Measurements from ENCODE around the gene ZNF585A.
"Not testable (repeated sequence)": the region's sequence is repeated elsewhere in the genome, so short reads cannot be mapped to it uniquely, and the experiment has no call there.

ZNF585A gene

DNA sequence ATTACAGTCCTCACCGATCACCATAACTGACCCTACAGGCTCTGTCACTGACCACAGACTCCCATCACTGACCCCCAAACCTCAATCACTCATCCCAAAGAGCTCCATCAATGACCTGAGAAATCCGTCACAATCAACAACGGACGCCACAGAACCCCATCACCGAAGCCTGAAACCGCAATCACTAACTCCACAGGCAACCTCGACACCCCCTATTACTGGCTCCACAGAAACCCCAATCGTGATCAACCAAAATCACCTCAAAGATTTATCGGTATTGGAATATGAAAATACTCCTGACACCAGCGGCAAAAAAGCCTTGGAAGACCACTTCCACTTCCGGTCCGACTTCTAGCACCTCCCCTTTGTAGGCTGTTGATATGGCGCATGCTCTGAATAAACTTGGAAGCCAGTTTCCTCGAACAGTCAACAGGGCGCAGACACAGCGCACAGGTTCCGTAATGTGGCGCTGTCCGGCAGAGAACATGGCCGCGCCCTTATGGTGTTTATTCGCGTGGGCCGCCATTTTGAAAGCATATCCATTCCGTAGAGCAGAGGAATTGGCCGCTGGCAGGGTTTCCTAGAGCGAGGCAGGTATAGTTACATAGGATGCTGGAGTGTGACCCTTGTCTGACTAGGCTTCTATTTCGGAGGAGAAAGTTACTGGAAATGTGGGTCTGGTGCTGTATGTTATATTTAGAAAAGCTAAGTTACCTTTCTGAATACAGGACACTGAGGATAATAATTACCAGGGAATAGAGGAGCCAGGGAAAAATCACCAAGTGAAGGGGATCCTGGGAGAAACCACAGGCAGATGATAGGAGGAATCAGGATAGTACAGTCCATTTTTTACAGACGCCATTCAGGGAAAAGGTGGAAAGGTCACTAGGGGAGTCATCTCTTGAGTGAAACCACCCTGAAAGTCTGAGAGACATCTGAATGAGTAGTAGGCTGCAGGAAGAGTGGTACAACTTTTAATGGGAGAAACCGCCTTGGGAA, at the start of gene ZNF585A:
Gene ZNF585A, minus strand, starts transcription at position 328 of the 999 bp plus-strand sequence. CDS start 2,785 bp downstream, outside the sequence.
- Mint-ChIP-seq H3K4me1 (ENCODE audit: low read depth) (no peaks in the 10 kb centered on the region), H3K27me3 (ENCODE audit: low read depth) (no peaks in the 10 kb centered on the region), H3K36me3 (ENCODE audit: low read depth) (peaks cover 16% of the 10 kb centered on the region), H3K4me3 (no peak within 1 kb of the TSS), H3K9me3 (peaks cover 49% of the 10 kb centered on the region), H3K27ac (no peak within 1 kb of the TSS)

GRCh38 chr19:37221136-37221535, 48.6 kb upstream of the ZNF585A start:
- Mint-ChIP-seq H3K36me3 (ENCODE audit: low read depth) (peaks cover 50% of the 10 kb centered on the region), H3K4me3 (no peak overlapping the region), H3K27ac (no peak overlapping the region), H3K27me3 (ENCODE audit: low read depth) (no peaks in the 10 kb centered on the region), H3K4me1 (ENCODE audit: low read depth) (peaks cover 15% of the 10 kb centered on the region), H3K9me3 (peaks cover 45% of the 10 kb centered on the region)

DNA sequence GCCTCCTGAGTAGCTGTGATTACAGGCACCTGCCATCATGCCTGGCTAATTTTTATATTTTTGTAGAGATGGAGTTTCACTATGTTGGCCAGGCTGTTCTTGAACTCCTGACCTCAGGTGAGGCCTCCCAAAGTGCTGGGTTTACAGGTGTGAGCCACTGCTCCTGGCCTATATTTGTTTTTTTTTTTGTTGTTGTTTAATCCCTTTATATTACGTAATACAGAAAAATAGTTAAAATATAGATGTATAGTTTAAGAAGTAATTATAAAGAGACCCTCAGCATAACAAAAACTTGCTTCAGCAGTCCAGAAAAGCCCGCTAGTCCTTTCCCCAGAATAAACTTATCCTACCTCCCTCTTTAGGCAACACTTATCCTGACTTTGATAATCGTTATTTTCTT, 47.9 kb upstream of the ZNF585A start:
- Mint-ChIP-seq H3K27ac (no peak overlapping the region), H3K9me3 (peaks cover 43% of the 10 kb centered on the region), H3K27me3 (ENCODE audit: low read depth) (no peaks in the 10 kb centered on the region), H3K4me3 (peak overlapping the region; percentile 23), H3K36me3 (ENCODE audit: low read depth) (peaks cover 45% of the 10 kb centered on the region), H3K4me1 (ENCODE audit: low read depth) (peaks cover 15% of the 10 kb centered on the region)

DNA sequence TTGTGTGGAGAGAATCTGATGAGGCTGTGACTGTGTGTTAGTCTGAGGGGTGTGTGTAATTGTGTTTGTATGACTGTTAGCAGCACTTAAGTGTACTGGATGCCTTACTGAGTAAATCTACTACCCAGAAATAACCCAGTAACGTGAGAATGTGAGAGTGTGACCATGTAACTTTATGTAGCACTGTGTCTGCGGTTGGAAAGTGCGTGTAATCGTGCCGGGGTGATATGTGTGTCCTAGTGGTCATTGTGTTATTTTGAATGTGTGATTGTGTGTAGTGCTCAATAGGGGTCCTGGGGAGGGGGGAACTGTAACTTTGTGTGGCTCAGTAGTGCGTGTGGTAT, 46.1 kb upstream of the ZNF585A start:
- Mint-ChIP-seq H3K27me3 (ENCODE audit: low read depth) (no peaks in the 10 kb centered on the region), H3K27ac (peak overlapping the region; percentile 91), H3K9me3 (peaks cover 49% of the 10 kb centered on the region), H3K4me3 (peak overlapping the region; percentile 95), H3K36me3 (ENCODE audit: low read depth) (peaks cover 40% of the 10 kb centered on the region), H3K4me1 (ENCODE audit: low read depth) (peaks cover 15% of the 10 kb centered on the region)

DNA sequence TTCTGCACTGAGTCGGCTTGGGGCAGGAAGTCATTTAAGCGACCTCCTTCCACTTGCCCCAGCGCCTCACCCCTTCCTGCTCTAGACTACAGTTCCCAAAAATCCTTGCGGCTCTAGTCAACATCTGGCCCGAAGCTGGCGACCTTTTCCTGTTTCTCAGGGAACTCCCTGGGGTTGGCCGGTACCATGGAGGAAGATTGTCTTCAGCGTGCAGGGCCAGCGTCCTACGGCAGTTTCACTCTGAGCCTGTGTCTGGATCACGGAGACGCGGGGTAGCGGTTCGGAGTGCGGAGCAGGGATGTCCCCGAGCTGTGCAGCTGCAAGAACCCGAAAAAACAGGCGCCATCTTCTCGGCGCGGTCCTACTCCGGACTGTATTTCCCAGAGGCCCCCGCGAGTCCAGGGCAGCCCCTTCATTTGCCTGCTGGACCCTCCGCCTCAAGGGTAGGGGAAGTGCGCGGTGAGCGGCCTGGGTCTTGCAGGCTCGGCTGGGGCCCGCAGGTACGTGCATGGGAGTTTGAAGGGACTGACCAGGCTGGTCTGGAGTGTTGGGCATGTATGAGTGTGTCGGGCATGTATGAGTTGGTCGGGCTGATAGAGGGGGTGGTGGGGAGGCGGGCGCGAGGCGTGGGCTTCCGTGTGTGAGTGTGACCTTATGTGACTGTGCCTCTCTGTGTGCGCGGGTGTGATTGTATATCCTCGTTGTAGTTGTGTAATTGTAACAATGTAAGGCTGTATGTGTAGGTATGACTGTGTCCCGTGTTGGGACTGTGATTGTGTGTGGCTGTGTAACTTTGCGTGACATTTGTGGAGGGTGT, 45.5 kb upstream of the ZNF585A start, which contains the start of gene ZNF383:
Gene ZNF383, plus strand, starts transcription at position 440 of the 817 bp plus-strand sequence. CDS start 12,240 bp downstream, outside the sequence.
- peaks cover 15% of the 10 kb centered on the region for H3K4me1 Mint-ChIP-seq (ENCODE audit: low read depth)
- peak within 1 kb of the TSS; percentile 91 for H3K27ac Mint-ChIP-seq
- H3K27me3 Mint-ChIP-seq (ENCODE audit: low read depth) = no peaks in the 10 kb centered on the region
- peaks cover 52% of the 10 kb centered on the region for H3K9me3 Mint-ChIP-seq
- peaks cover 38% of the 10 kb centered on the region for H3K36me3 Mint-ChIP-seq (ENCODE audit: low read depth)
- H3K4me3 Mint-ChIP-seq = peak within 1 kb of the TSS; percentile 95

DNA sequence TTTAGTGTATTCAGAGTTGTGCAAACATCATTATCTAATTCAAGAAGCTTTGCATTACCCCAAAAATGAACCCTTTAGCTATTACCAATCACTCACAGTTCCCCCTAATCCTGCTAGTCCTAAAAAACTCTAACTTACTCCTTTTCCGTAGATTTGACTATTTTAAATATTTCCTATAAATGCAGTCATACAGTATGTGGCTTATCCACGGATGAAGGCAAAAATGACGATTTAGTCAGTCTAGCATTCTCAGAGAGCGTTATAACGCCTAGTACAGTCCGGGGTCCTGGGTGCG, 44.9 kb upstream of the ZNF585A start:
- Mint-ChIP-seq H3K36me3 (ENCODE audit: low read depth) (peaks cover 37% of the 10 kb centered on the region), H3K4me3 (peak overlapping the region; percentile 95), H3K9me3 (peaks cover 52% of the 10 kb centered on the region), H3K4me1 (ENCODE audit: low read depth) (peaks cover 15% of the 10 kb centered on the region), H3K27me3 (ENCODE audit: low read depth) (no peaks in the 10 kb centered on the region), H3K27ac (peak overlapping the region; percentile 91)

GRCh38 chr19:37197768-37198167, 25.3 kb upstream of the ZNF585A start:
- H3K27ac Mint-ChIP-seq = no peak overlapping the region
- no peaks in the 10 kb centered on the region for H3K27me3 Mint-ChIP-seq (ENCODE audit: low read depth)
- no peak overlapping the region for H3K4me3 Mint-ChIP-seq
- peaks cover 48% of the 10 kb centered on the region for H3K9me3 Mint-ChIP-seq
- H3K4me1 Mint-ChIP-seq (ENCODE audit: low read depth) = no peaks in the 10 kb centered on the region
- H3K36me3 Mint-ChIP-seq (ENCODE audit: low read depth) = peaks cover 19% of the 10 kb centered on the region

DNA sequence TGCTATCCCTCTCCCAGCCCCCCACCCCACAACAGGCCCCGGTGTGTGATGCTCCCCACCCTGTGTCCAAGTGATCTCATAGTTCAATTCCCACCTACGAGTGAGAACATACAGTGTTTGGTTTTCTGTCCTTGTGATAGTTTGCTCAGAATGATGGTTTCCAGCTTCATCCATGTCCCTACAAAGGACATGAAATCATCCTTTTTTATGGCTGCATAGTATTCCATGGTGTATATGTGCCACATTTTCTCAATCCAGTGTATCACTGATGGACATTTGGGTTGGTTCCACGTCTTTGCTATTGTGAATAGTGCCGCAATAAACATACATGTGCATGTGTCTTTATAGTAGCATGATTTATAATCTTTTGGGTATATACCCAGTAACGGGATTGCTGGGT, 24.6 kb upstream of the ZNF585A start:
- not testable (repeated sequence) for H3K27me3 Mint-ChIP-seq (ENCODE audit: low read depth); H3K4me1 Mint-ChIP-seq (ENCODE audit: low read depth); H3K4me3 Mint-ChIP-seq; H3K27ac Mint-ChIP-seq
- Mint-ChIP-seq H3K9me3 (peaks cover 50% of the 10 kb centered on the region), H3K36me3 (ENCODE audit: low read depth) (peaks cover 20% of the 10 kb centered on the region)

GRCh38 chr19:37195248-37195647, 22.8 kb upstream of the ZNF585A start:
- Mint-ChIP-seq H3K36me3 (ENCODE audit: low read depth) (peaks cover 20% of the 10 kb centered on the region), H3K9me3 (peaks cover 52% of the 10 kb centered on the region)
- not testable (repeated sequence) for H3K4me3 Mint-ChIP-seq; H3K27ac Mint-ChIP-seq; H3K4me1 Mint-ChIP-seq (ENCODE audit: low read depth); H3K27me3 Mint-ChIP-seq (ENCODE audit: low read depth)

GRCh38 chr19:37186071-37186470, 13.6 kb upstream of the ZNF585A start:
- H3K4me3 Mint-ChIP-seq; H3K4me1 Mint-ChIP-seq (ENCODE audit: low read depth); H3K27me3 Mint-ChIP-seq (ENCODE audit: low read depth); H3K27ac Mint-ChIP-seq: not testable (repeated sequence)
- Mint-ChIP-seq H3K9me3 (peaks cover 77% of the 10 kb centered on the region), H3K36me3 (ENCODE audit: low read depth) (peaks cover 32% of the 10 kb centered on the region)

DNA sequence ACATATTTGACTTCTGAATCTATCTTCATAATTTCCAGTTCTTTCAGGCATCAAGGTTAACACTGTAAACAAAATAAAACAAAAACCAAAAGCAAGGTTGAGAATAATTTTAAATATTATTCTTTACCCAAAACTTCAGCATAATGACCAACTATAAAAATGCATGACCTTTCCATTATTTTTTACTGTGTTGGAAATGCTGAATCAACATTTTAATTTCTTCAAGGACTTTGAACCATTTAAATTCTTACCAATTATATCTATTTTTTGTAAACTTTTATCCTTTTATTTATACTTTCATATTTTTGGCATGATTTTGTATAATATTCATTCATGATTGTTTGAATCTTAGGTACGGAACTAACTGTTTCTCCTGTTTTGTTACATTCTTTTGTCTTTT, 6.9 kb downstream of the ZNF585A start:
- peaks cover 55% of the 10 kb centered on the region for H3K9me3 Mint-ChIP-seq
- H3K27ac Mint-ChIP-seq = no peak overlapping the region
- H3K4me1 Mint-ChIP-seq (ENCODE audit: low read depth) = no peaks in the 10 kb centered on the region
- H3K4me3 Mint-ChIP-seq = no peak overlapping the region
- peaks cover 33% of the 10 kb centered on the region for H3K36me3 Mint-ChIP-seq (ENCODE audit: low read depth)
- no peaks in the 10 kb centered on the region for H3K27me3 Mint-ChIP-seq (ENCODE audit: low read depth)

- H3K4me1 Mint-ChIP-seq (ENCODE audit: low read depth) = no peaks in the 10 kb centered on the region
- no peaks in the 10 kb centered on the region for H3K27me3 Mint-ChIP-seq (ENCODE audit: low read depth)
- H3K4me3 Mint-ChIP-seq = no peak overlapping the region
- H3K9me3 Mint-ChIP-seq = peaks cover 69% of the 10 kb centered on the region
- H3K36me3 Mint-ChIP-seq (ENCODE audit: low read depth) = peaks cover 21% of the 10 kb centered on the region
- no peak overlapping the region for H3K27ac Mint-ChIP-seq
Observed at GRCh38 chr19:37160153-37160552, 12.3 kb downstream of the ZNF585A start.

- Mint-ChIP-seq H3K27me3 (ENCODE audit: low read depth) (no peaks in the 10 kb centered on the region), H3K4me1 (ENCODE audit: low read depth) (no peaks in the 10 kb centered on the region), H3K4me3 (no peak overlapping the region), H3K9me3 (peaks cover 70% of the 10 kb centered on the region), H3K27ac (no peak overlapping the region), H3K36me3 (ENCODE audit: low read depth) (peaks cover 9% of the 10 kb centered on the region)
Observed at GRCh38 chr19:37148214-37148613, 24.3 kb downstream of the ZNF585A start.

DNA sequence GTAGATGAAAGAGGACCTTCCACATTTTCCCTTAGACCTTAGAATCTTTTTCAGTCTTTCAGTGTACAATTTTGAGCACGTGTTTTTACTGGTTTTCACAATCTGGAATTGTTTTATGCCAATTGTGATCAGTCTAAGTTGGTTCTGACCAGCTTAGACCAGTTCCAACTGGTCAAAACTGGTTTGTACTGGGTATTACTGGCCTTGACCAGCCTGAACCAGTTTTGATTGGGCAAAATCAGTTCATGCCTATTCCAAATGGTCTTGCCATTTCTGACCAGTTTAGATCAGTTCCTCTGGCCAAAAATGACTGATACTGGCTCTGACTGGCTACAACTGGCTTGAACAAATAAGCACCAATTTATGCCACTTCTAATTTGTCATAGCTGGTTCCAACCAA, 36.4 kb downstream of the ZNF585A start:
- Mint-ChIP-seq H3K4me1 (ENCODE audit: low read depth) (no peaks in the 10 kb centered on the region), H3K27me3 (ENCODE audit: low read depth) (no peaks in the 10 kb centered on the region), H3K36me3 (ENCODE audit: low read depth) (peaks cover 5% of the 10 kb centered on the region), H3K27ac (no peak overlapping the region), H3K4me3 (no peak overlapping the region), H3K9me3 (peaks cover 73% of the 10 kb centered on the region)

GRCh38 chr19:37128821-37129177, 43.7 kb downstream of the ZNF585A start:
- Mint-ChIP-seq H3K36me3 (ENCODE audit: low read depth) (peaks cover 36% of the 10 kb centered on the region), H3K4me3 (no peak overlapping the region), H3K9me3 (peaks cover 95% of the 10 kb centered on the region), H3K27ac (no peak overlapping the region), H3K4me1 (ENCODE audit: low read depth) (no peaks in the 10 kb centered on the region), H3K27me3 (ENCODE audit: low read depth) (no peaks in the 10 kb centered on the region)
